Gastroesophageal sphincter (tissue), 3 donors: ENCODE data around the gene CACNG3.

Experiments used
- CTCF ChIP-seq, 4 experiments: fragments of 200-600 bp in 2 of 4; fragments of 450-650 bp in 2 of 4; sonication (generic) in 1 of 4; IDR thresholded peaks; one replicate each; pipeline ENCODE4 v1.5.1; 2017 to 2019; ENCODE audit warnings: antibody characterized with exemption in 4 of 4, mild to moderate bottlenecking in 2 of 4, moderate library complexity in 2 of 4
- EP300 ChIP-seq: sonication (generic); formaldehyde crosslinking; IDR thresholded peaks from one replicate; pipeline ENCODE4 v1.6.1; 2017; ENCODE audit warnings: antibody characterized with exemption, mild to moderate bottlenecking
- POLR2A ChIP-seq, 2 donors: fragments of 450-650 bp; IDR thresholded peaks; one replicate each; pipeline ENCODE4 v1.6.1; 2017; ENCODE audit warnings: antibody characterized with exemption in 2 of 2, mild to moderate bottlenecking in 2 of 2, moderate library complexity in 1 of 2
- POLR2AphosphoS5 ChIP-seq: sonication (generic); formaldehyde crosslinking; IDR thresholded peaks from one replicate; pipeline ENCODE4 v1.6.1; 2017; ENCODE audit warnings: antibody characterized with exemption

GRCh38 chr16:24281466-24281865, 25.3 kb downstream of the CACNG3 start:
- TF ChIP-seq CTCF (IDR thresholded peaks at IDR 0.05) (no peak), POLR2A (IDR thresholded peaks at IDR 0.05) (no peak), EP300 (no peak), POLR2AphosphoS5 (no peak)
